ENCODE data around the gene DAZAP2. TPM values are rescaled to one million over a fixed set of nuclear protein-coding genes. Genes with fewer than 3 reads are reported as not detected.

DAZAP2 gene
- total RNA-seq, 2 donors from 2014 or later: 299 to 374 TPM

DNA sequence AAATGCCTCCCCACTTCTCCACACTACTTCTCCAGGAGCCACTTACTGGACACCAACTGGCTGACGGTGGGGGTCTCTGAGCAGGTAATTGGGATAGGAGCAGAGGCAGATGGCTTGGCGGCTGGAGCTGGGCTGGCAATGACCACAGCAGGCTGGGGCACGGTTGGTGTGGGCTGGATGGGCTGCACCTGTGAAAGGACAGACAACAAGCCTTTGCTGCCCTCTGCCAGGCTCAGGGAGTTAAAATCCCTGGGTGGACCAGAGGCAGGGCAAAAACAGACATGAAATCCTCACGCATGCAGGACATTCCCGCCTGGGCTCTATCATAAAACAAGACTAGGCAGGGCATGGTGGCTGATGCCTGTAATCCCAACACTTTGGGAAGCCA is 46.3 kb upstream of the DAZAP2 start:
- no peaks in the 10 kb centered on the region for H3K4me1 ChIP-seq (replicated peaks)
- no peak overlapping the region for H3K4me3 ChIP-seq
- 85% methylated on average over 5 of the region's 5 CpGs for WGBS
- TF ChIP-seq POLR2AphosphoS5 (IDR thresholded peaks at IDR 0.05) (no peak), CTCF (IDR thresholded peaks at IDR 0.05) (no peak), POLR2A (IDR thresholded peaks at IDR 0.05) (no peak)
- H3K27ac ChIP-seq: no peak overlapping the region
- no peaks in the 10 kb centered on the region for H3K27me3 ChIP-seq (replicated peaks; ENCODE audit: insufficient read depth)
- no peak for DNase-seq (ENCODE audit: low spot score)
- no peaks in the 10 kb centered on the region for H3K36me3 ChIP-seq
- H3K9me3 ChIP-seq: no peaks in the 10 kb centered on the region
- intact Hi-C loops (cut with DNase I): no loop called here

- H3K9me3 ChIP-seq: no peaks in the 10 kb centered on the region
- H3K36me3 ChIP-seq: no peaks in the 10 kb centered on the region
- intact Hi-C loops (cut with DNase I): no loop called here
- 86% methylated on average over 5 of the region's 7 CpGs for WGBS
- DNase-seq (ENCODE audit: low spot score): no peak
- no peak overlapping the region for H3K27ac ChIP-seq
- no peak for TF ChIP-seq POLR2AphosphoS5 (IDR thresholded peaks at IDR 0.05)
- TF ChIP-seq POLR2A (IDR thresholded peaks at IDR 0.05): no peak
- no peak for TF ChIP-seq CTCF (IDR thresholded peaks at IDR 0.05)
- H3K27me3 ChIP-seq (replicated peaks; ENCODE audit: insufficient read depth): no peaks in the 10 kb centered on the region
- no peaks in the 10 kb centered on the region for H3K4me1 ChIP-seq (replicated peaks)
- no peak overlapping the region for H3K4me3 ChIP-seq
These were observed 42.8 kb upstream of the DAZAP2 start for GRCh38 chr12:51195841-51196240.

DNA sequence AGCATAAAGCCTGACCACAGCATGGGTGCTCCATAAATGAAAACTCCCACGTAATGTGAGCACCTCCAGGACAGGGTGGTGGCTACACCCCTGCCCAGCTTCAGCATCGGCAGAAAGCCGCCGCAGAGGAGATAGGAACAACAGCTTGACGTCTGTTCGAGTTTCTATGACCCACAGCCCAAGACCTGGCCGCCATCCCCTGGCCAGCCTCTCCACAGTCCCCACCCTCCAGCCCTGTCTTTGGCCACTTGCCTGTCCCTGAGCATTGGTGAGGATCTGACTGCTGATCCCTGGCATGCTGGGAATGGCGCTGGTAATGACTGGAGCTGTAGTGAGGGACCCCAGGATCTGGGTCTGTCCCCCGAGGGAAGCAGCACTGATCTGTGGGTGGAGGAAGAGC is 42.1 kb upstream of the DAZAP2 start:
- H3K27me3 ChIP-seq (replicated peaks; ENCODE audit: insufficient read depth): no peaks in the 10 kb centered on the region
- H3K4me3 ChIP-seq: no peak overlapping the region
- H3K36me3 ChIP-seq: no peaks in the 10 kb centered on the region
- 91% methylated on average over 9 of the region's 9 CpGs for WGBS
- no peaks in the 10 kb centered on the region for H3K9me3 ChIP-seq
- no peak for TF ChIP-seq CTCF (IDR thresholded peaks at IDR 0.05)
- TF ChIP-seq POLR2A (IDR thresholded peaks at IDR 0.05): no peak
- TF ChIP-seq POLR2AphosphoS5 (IDR thresholded peaks at IDR 0.05): no peak
- DNase-seq (ENCODE audit: low spot score): no peak
- H3K27ac ChIP-seq: no peak overlapping the region
- intact Hi-C loops (cut with DNase I): no loop called here
- no peaks in the 10 kb centered on the region for H3K4me1 ChIP-seq (replicated peaks)

DNA sequence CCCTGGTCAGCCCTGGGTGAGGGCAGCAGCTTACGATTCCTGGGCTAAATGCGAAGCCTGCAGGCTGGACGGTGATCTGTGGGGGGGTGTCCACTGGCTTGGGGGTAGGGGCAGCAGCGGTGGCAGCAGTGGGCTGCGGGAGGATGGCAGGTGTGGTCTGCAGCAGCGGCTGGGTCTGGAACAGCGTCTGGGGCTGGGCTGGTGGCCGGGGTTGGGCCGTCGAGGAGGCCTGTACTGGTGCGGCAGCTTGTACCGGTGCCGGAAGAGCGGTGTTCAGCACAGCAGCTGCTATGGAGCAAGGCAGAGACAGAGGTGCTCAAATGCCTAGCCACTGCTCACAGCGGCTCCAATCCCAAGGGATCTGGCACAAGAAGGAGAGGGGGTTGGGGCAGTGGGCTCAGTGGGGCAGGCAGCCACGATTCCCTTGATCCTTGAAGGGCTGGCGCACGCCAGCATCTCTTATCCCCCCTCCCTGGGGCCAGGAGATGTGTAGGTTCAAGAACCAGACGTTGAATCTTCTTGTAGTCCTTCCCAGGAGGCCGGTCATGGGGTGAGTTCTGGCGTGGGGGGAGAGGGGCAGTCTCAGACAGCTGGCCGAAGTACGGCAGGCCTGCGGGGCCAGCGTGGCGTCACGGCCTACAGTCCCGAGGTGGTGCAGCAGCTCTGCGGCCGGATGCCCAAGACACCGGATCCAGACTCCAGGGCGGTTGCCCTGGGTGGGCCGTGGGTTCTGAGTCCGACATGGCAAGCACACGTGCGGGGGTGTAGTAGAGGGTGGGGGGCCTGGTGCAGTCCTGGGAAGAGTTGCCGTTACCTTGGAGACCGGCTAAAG is 40.7 kb upstream of the DAZAP2 start:
- no peak for DNase-seq (ENCODE audit: low spot score)
- Histone ChIP-seq H3K36me3 (no peaks in the 10 kb centered on the region), H3K27ac (no peak overlapping the region), H3K9me3 (no peaks in the 10 kb centered on the region), H3K27me3 (replicated peaks; ENCODE audit: insufficient read depth) (no peaks in the 10 kb centered on the region), H3K4me3 (no peak overlapping the region), H3K4me1 (replicated peaks) (no peaks in the 10 kb centered on the region)
- WGBS: 89% methylated on average over 33 of the region's 38 CpGs
- intact Hi-C loops (cut with DNase I): no loop called here
- TF ChIP-seq CTCF (IDR thresholded peaks at IDR 0.05): no peak
- no peak for TF ChIP-seq POLR2A (IDR thresholded peaks at IDR 0.05)
- no peak for TF ChIP-seq POLR2AphosphoS5 (IDR thresholded peaks at IDR 0.05)

Measured in prostate gland (tissue), 2 donors.